Measurements from ENCODE around the gene ZKSCAN4. TPM values are rescaled to one million over a fixed set of nuclear protein-coding genes. Genes with fewer than 3 reads are reported as not detected.

ZKSCAN4 gene
- total and polyA plus RNA-seq, 2 donors (not counting 1 experiment from before 2014, with no cell fraction given) = 3.0 to 12.1 TPM

GRCh38 chr6:28248916-28249315 lies 3.2 kb downstream of the ZKSCAN4 start:
- Histone ChIP-seq H3K27me3 (replicated peaks in 1 of 4; ENCODE audit: control extremely low read depth in 1 of 4, control insufficient read depth in 3 of 4, insufficient read depth in 4 of 4, low read length in 3 of 4) (no peaks in the 10 kb centered on the region), H3K4me2 (replicated peaks; ENCODE audit: low read depth, low read length, poor library complexity, severe bottlenecking) (no peak overlapping the region), H2AFZ (ENCODE audit: insufficient read depth, low read depth, low read length, poor library complexity, severe bottlenecking) (no peak overlapping the region), H3K36me3 (replicated peaks in 1 of 2; ENCODE audit: control extremely low read depth in 1 of 2, control insufficient read depth in 1 of 2, extremely low read depth in 1 of 2, insufficient read depth in 2 of 2, low read length in 1 of 2) (peaks cover 1 to 31% of the 10 kb centered on the region in 2 experiments), H3K79me2 (ENCODE audit: control insufficient read depth, insufficient read depth, low read length) (peaks cover 17% of the 10 kb centered on the region), H3K27ac (ENCODE audit: low read length in 2 of 2) (no peak overlapping the region), H3K9ac (ENCODE audit: low read length) (no peak overlapping the region), H3K4me3 (ENCODE audit: control extremely low read depth in 1 of 5, extremely low read depth in 1 of 5, insufficient read depth in 1 of 5, low read depth in 2 of 5, low read length in 4 of 5) (no peak overlapping the region), H3K9me3 (ENCODE audit: control extremely low read depth in 1 of 3, control insufficient read depth in 2 of 3, insufficient read depth in 1 of 3, low read length in 2 of 3) (peaks cover 0 to 4% (median 0%) of the 10 kb centered on the region in 3 donors), H4K20me1 (ENCODE audit: control insufficient read depth, insufficient read depth, low read length, poor library complexity, severe bottlenecking) (no peaks in the 10 kb centered on the region), H3K4me1 (ENCODE audit: control insufficient read depth in 2 of 2, insufficient read depth in 2 of 2, low read length in 2 of 2) (peaks cover 14 to 20% of the 10 kb centered on the region in 2 donors)
- no peak for TF ChIP-seq EZH2 (IDR thresholded peaks at IDR 0.05; ENCODE audit: borderline replicate concordance, insufficient read depth, low read depth, low read length, poor library complexity, severe bottlenecking)
- TF ChIP-seq CTCF (IDR thresholded peaks at IDR 0.05) = no peak
- 83% methylated on average over 1 of the region's 1 CpG for WGBS (ENCODE audit: insufficient coverage)
- H3K4me1 Mint-ChIP-seq = peaks cover 31% of the 10 kb centered on the region
- CTCF ChIA-PET = interaction anchor here (2.1 kb wide), 1 partner anchor 107 kb away, joined by 8 read pairs; no protein-coding TSS in a partner anchor
- H3K27me3 Mint-ChIP-seq = no peaks in the 10 kb centered on the region
- H3K4me3 Mint-ChIP-seq = no peak overlapping the region
- no peaks in the 10 kb centered on the region for H3K9me3 Mint-ChIP-seq (ENCODE audit: insufficient read depth)
- no peak for ATAC-seq (ENCODE audit: low read depth)
- POLR2A ChIA-PET = no interaction called here
- intact Hi-C loops (cut with micrococcal nuclease) = no loop called here
- DNase-seq = no peak
- no peak overlapping the region for H3K27ac Mint-ChIP-seq

DNA sequence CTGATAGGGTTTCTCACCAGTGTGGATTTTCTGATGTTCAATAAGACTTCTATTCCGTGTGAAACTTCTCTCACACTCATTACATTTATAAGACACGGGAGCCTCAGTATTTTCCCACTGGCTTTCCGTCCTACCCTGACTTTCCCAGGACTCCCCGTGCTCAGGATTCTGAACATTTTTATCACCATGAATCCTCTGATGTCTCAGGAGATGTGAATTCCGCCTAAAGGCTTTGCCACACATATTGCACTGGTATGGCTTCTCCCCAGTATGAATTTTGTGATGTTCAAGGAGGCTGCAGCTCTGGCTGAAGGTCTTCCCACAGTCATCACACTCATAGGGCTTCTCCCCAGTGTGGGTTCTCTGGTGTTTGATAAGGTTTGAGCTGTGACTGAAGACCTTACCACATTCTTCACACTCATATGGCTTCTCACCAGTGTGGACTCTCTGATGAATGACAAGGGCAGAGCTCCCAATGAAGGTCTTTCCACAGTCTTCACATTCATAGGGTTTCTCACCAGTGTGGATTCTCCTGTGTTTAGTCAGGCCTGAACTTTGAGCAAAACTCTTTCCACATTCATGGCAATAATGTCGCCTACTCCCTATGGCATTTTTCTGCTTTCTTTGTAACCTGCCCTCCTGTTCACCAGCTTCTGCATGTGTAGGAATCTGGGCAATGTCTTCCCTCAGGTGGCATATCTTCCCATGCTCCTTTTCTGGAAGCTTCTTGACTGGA lies 6.7 kb downstream of the ZKSCAN4 start:
- ATAC-seq (ENCODE audit: low read depth) (no peak), DNase-seq (no peak)
- Histone ChIP-seq H2AFZ (ENCODE audit: insufficient read depth, low read depth, low read length, poor library complexity, severe bottlenecking) (no peak overlapping the region), H3K4me2 (replicated peaks; ENCODE audit: low read depth, low read length, poor library complexity, severe bottlenecking) (no peak overlapping the region), H4K20me1 (ENCODE audit: control insufficient read depth, insufficient read depth, low read length, poor library complexity, severe bottlenecking) (no peaks in the 10 kb centered on the region), H3K36me3 (replicated peaks in 1 of 2; ENCODE audit: control extremely low read depth in 1 of 2, control insufficient read depth in 1 of 2, extremely low read depth in 1 of 2, insufficient read depth in 2 of 2, low read length in 1 of 2) (peaks cover 1 to 31% of the 10 kb centered on the region in 2 experiments), H3K9ac (ENCODE audit: low read length) (no peak overlapping the region), H3K4me1 (ENCODE audit: control insufficient read depth in 2 of 2, insufficient read depth in 2 of 2, low read length in 2 of 2) (peaks cover 0 to under 1% of the 10 kb centered on the region in 2 donors), H3K27me3 (replicated peaks in 1 of 4; ENCODE audit: control extremely low read depth in 1 of 4, control insufficient read depth in 3 of 4, insufficient read depth in 4 of 4, low read length in 3 of 4) (no peaks in the 10 kb centered on the region), H3K27ac (ENCODE audit: low read length in 2 of 2) (no peak overlapping the region), H3K4me3 (ENCODE audit: control extremely low read depth in 1 of 5, extremely low read depth in 1 of 5, insufficient read depth in 1 of 5, low read depth in 2 of 5, low read length in 4 of 5) (no peak overlapping the region), H3K9me3 (ENCODE audit: control extremely low read depth in 1 of 3, control insufficient read depth in 2 of 3, insufficient read depth in 1 of 3, low read length in 2 of 3) (no peaks in the 10 kb centered on the region), H3K79me2 (ENCODE audit: control insufficient read depth, insufficient read depth, low read length) (no peaks in the 10 kb centered on the region)
- Mint-ChIP-seq H3K27me3 (no peaks in the 10 kb centered on the region), H3K9me3 (ENCODE audit: insufficient read depth) (no peaks in the 10 kb centered on the region), H3K4me3 (no peak overlapping the region), H3K4me1 (peaks cover 7% of the 10 kb centered on the region), H3K27ac (no peak overlapping the region)
- no peak for TF ChIP-seq CTCF (IDR thresholded peaks at IDR 0.05)
- no peak for TF ChIP-seq EZH2 (IDR thresholded peaks at IDR 0.05; ENCODE audit: borderline replicate concordance, insufficient read depth, low read depth, low read length, poor library complexity, severe bottlenecking)
- POLR2A ChIA-PET = interaction anchor here (0.5 kb wide), 1 partner anchor 1102 kb away, joined by 7 read pairs; no protein-coding TSS in a partner anchor
- intact Hi-C loops (cut with micrococcal nuclease) = no loop called here
- WGBS (ENCODE audit: insufficient coverage) = 93% methylated on average over 3 of the region's 6 CpGs
- CTCF ChIA-PET = interaction anchor here (0.6 kb wide), 1 partner anchor 28 kb away, joined by 3 read pairs; no protein-coding TSS in a partner anchor
